CD14-positive monocyte (primary cell): ENCODE results near the gene TNNT3. TPM values are rescaled to one million over a fixed set of nuclear protein-coding genes. Genes with fewer than 3 reads are reported as not detected.

Experiments
- DNase-seq, 3 donors: peaks; one replicate each; pipeline ENCODE4 v3.0.0-alpha.2; 2011 to 2022
- H2AFZ ChIP-seq: 2 replicates; pipeline ENCODE4 v1.6.0; 2012; ENCODE audit warnings: mild to moderate bottlenecking, low read depth, low read length, inconsistent platforms; ENCODE audit not compliant: insufficient read depth, poor library complexity, severe bottlenecking
- H3K27ac ChIP-seq, 2 donors: 1 replicate in 1 of 2; 2 replicates in 1 of 2; pipeline ENCODE4 v1.5.1; 2012 to 2013; ENCODE audit warnings: low read length in 2 of 2, control low read depth in 1 of 2, inconsistent platforms in 1 of 2, low read depth in 1 of 2, mild to moderate bottlenecking in 1 of 2
- H3K27me3 ChIP-seq, 2 donors: one replicate each; pipeline versions ENCODE4 v1.6.0 to v1.6.1; 2011 to 2013; ENCODE audit warnings: low read length in 2 of 2; ENCODE audit not compliant: control insufficient read depth in 2 of 2, insufficient read depth in 2 of 2
- H3K36me3 ChIP-seq, 2 donors: replicated peaks in 1 of 2; 1 replicate in 1 of 2; 2 replicates in 1 of 2; pipeline versions ENCODE4 v1.5.1 to v1.6.1; 2012 to 2013; ENCODE audit warnings: low read length in 2 of 2, control low read depth in 1 of 2, inconsistent platforms in 1 of 2, mild to moderate bottlenecking in 1 of 2; ENCODE audit not compliant: insufficient read depth in 2 of 2, control insufficient read depth in 1 of 2
- H3K4me1 ChIP-seq, 2 donors: 1 replicate in 1 of 2; 2 replicates in 1 of 2; pipeline versions ENCODE4 v1.5.1 to v1.6.1; 2012 to 2013; ENCODE audit warnings: low read length in 2 of 2, control low read depth in 1 of 2, inconsistent platforms in 1 of 2, mild to moderate bottlenecking in 1 of 2, moderate library complexity in 1 of 2; ENCODE audit not compliant: insufficient read depth in 2 of 2, control insufficient read depth in 1 of 2
- H3K4me2 ChIP-seq: replicated peaks from 2 replicates; pipeline ENCODE3; 2012; ENCODE audit warnings: low read length, moderate library complexity, mild to moderate bottlenecking; ENCODE audit not compliant: poor library complexity, severe bottlenecking; ENCODE audit errors: extremely low read depth
- H3K4me3 ChIP-seq, 3 experiments: fragments of 200-600 bp in 1 of 3; sonication (generic) in 1 of 3; replicated peaks in 1 of 3; 1 replicate in 2 of 3; 2 replicates in 1 of 3; pipeline ENCODE4 v1.5.1; 2011 to 2013; ENCODE audit warnings: low read length in 3 of 3, mild to moderate bottlenecking in 3 of 3, control low read depth in 2 of 3, low read depth in 2 of 3, inconsistent platforms in 1 of 3, moderate library complexity in 1 of 3
- H3K79me2 ChIP-seq: 2 replicates; pipeline ENCODE4 v1.6.0; 2012; ENCODE audit warnings: mild to moderate bottlenecking, control low read depth, inconsistent platforms, low read length, moderate library complexity; ENCODE audit not compliant: insufficient read depth
- H3K9ac ChIP-seq: 2 replicates; pipeline ENCODE4 v1.6.0; 2017; ENCODE audit warnings: low read length, mild to moderate bottlenecking; ENCODE audit not compliant: insufficient read depth, poor library complexity, severe bottlenecking
- H3K9me3 ChIP-seq, 2 donors: replicated peaks in 1 of 2; 1 replicate in 1 of 2; 2 replicates in 1 of 2; pipeline versions ENCODE4 v1.5.1 to v1.6.1; 2012 to 2013; ENCODE audit warnings: low read length in 2 of 2, control low read depth in 1 of 2; ENCODE audit not compliant: control insufficient read depth in 1 of 2, insufficient read depth in 1 of 2
- H4K20me1 ChIP-seq: 2 replicates; pipeline ENCODE4 v1.6.0; 2012; ENCODE audit warnings: mild to moderate bottlenecking, low read length, control low read depth, moderate library complexity; ENCODE audit not compliant: insufficient read depth
- H3K27ac Mint-ChIP-seq, 7 donors: one replicate each; pipeline ENCODE4 v1.8.0; 2020; ENCODE audit warnings: mild to moderate bottlenecking in 7 of 7, mixed read lengths in 7 of 7, moderate library complexity in 6 of 7, inconsistent platforms in 2 of 7
- H3K27me3 Mint-ChIP-seq, 3 donors: one replicate each; pipeline ENCODE4 v1.8.0; 2021 to 2022; ENCODE audit warnings: low read depth in 3 of 3, mild to moderate bottlenecking in 3 of 3, mixed read lengths in 3 of 3, moderate library complexity in 3 of 3, inconsistent platforms in 1 of 3
- H3K36me3 Mint-ChIP-seq, 2 donors: one replicate each; pipeline ENCODE4 v1.8.0; 2020; ENCODE audit warnings: mixed read lengths in 2 of 2, inconsistent platforms in 1 of 2, mild to moderate bottlenecking in 1 of 2
- H3K4me1 Mint-ChIP-seq: one replicate; pipeline ENCODE4 v1.8.0; 2020; ENCODE audit warnings: mild to moderate bottlenecking, mixed read lengths
- H3K4me3 Mint-ChIP-seq, 2 donors: one replicate each; pipeline ENCODE4 v1.8.0; 2020; ENCODE audit warnings: mild to moderate bottlenecking in 2 of 2, mixed read lengths in 2 of 2, moderate library complexity in 1 of 2
- H3K9me3 Mint-ChIP-seq, 7 donors: one replicate each; pipeline ENCODE4 v1.8.0; 2020 to 2022; ENCODE audit warnings: mixed read lengths in 7 of 7, mild to moderate bottlenecking in 6 of 7, moderate library complexity in 6 of 7, inconsistent platforms in 2 of 7
- CTCF ChIP-seq: fragments of 200-600 bp; IDR thresholded peaks from one replicate; pipeline ENCODE4 v1.8.0; 2022; ENCODE audit warnings: antibody characterized with exemption, mild to moderate bottlenecking
- WGBS: methylation state at CpG from one replicate; pipeline ENCODE4 v1.1.5; 2013; ENCODE audit warnings: missing lambda C conversion rate; ENCODE audit not compliant: insufficient coverage; 5-methylcytosine and 5-hydroxymethylcytosine counted together
- intact Hi-C, 2 donors: fragments of 100-400 bp; cut with micrococcal nuclease; formaldehyde crosslinking; loops; one replicate each; pipeline versions ENCODE4 v1.15.0 to v1.15.1; 2023
- polyA plus RNA-seq, 3 donors: library from polyadenylated mRNA; depleted of rRNA in 1 of 3; unstranded in 2 of 3; stranded (reverse) in 1 of 3; fragments of 300-500 nt in 2 of 3; fragments of >200 nt in 1 of 3; fragmentation: Illumina TruSeq in 2 of 3; gene quantifications; 1 replicate in 2 of 3; 2 replicates in 1 of 3; pipeline ENCODE4 v1.2.3, GENCODE V29; 2012 to 2021

Gene TNNT3
- polyA plus RNA-seq, 3 donors: 1.4 TPM; not detected in 2

- WGBS: 92% methylated on average over 16 of the region's 17 CpGs
- Histone ChIP-seq H3K4me1 (peaks cover 0 to 10% of the 10 kb centered on the region in 2 donors), H3K79me2 (no peaks in the 10 kb centered on the region), H3K27ac (no peak overlapping the region), H3K4me3 (no peak overlapping the region), H3K36me3 (no peaks in the 10 kb centered on the region), H4K20me1 (no peaks in the 10 kb centered on the region), H2AFZ (no peak overlapping the region), H3K27me3 (no peaks in the 10 kb centered on the region), H3K4me2 (no peak overlapping the region), H3K9ac (no peak overlapping the region), H3K9me3 (no peaks in the 10 kb centered on the region)
- no peak for DNase-seq
- Mint-ChIP-seq H3K4me1 (peaks cover 7% of the 10 kb centered on the region), H3K9me3 (peaks cover 0 to 4% (median 0%) of the 10 kb centered on the region in 7 donors), H3K27me3 (peaks cover 7 to 16% (median 8%) of the 10 kb centered on the region in 3 donors), H3K36me3 (no peaks in the 10 kb centered on the region), H3K4me3 (no peak overlapping the region), H3K27ac (no peak overlapping the region)
- intact Hi-C loops: loop anchor here in 1 of 2 donors (5.0 to 10.0 kb wide), 2 partner anchors 227 to 231 kb away; partner anchors contain the start of gene KRTAP5-6
- TF ChIP-seq CTCF: no peak
Measured at GRCh38 chr11:1924181-1924580, 4.7 kb downstream of the TNNT3 start.

- no peak overlapping the region for H3K4me3 ChIP-seq
- H3K27me3 Mint-ChIP-seq: peaks cover 7 to 18% (median 8%) of the 10 kb centered on the region in 3 donors
- no peak overlapping the region for H2AFZ ChIP-seq
- DNase-seq: no peak
- H3K4me3 Mint-ChIP-seq: no peak overlapping the region
- no peak overlapping the region for H3K27ac Mint-ChIP-seq
- H3K27ac ChIP-seq: no peak overlapping the region
- peaks cover 0 to 4% (median 0%) of the 10 kb centered on the region in 7 donors for H3K9me3 Mint-ChIP-seq
- H3K36me3 ChIP-seq: no peaks in the 10 kb centered on the region
- peaks cover 7% of the 10 kb centered on the region for H3K4me1 Mint-ChIP-seq
- 96% methylated on average over 12 of the region's 21 CpGs for WGBS
- H3K9me3 ChIP-seq: no peaks in the 10 kb centered on the region
- peaks cover 0 to 10% of the 10 kb centered on the region in 2 donors for H3K4me1 ChIP-seq
- no peaks in the 10 kb centered on the region for H3K27me3 ChIP-seq
- H3K4me2 ChIP-seq: no peak overlapping the region
- no peaks in the 10 kb centered on the region for H3K79me2 ChIP-seq
- H4K20me1 ChIP-seq: no peaks in the 10 kb centered on the region
- intact Hi-C loops: loop anchor here in 1 of 2 donors (5.0 to 10.0 kb wide), 2 partner anchors 228 to 230 kb away; partner anchors contain the start of gene KRTAP5-6
- H3K36me3 Mint-ChIP-seq: no peaks in the 10 kb centered on the region
- TF ChIP-seq CTCF: no peak
- H3K9ac ChIP-seq: no peak overlapping the region
Measured at GRCh38 chr11:1924646-1925372, 5.3 kb downstream of the TNNT3 start.
